NT2/D1 (cell line): ENCODE data around the gene TNFSF12.
"Not testable (repeated sequence)": the region's sequence is repeated elsewhere in the genome, so short reads cannot be mapped to it uniquely, and the experiment has no call there.

Experiments used
- DNase-seq: peaks from one replicate; pipeline ENCODE4 v3.0.0-alpha.2; 2011; ENCODE audit warnings: low read depth, low spot score
- H3K27me3 ChIP-seq: 2 replicates; pipeline ENCODE4 v1.6.0; 2011; ENCODE audit warnings: mild to moderate bottlenecking; ENCODE audit not compliant: insufficient read length, insufficient read depth
- H3K36me3 ChIP-seq: 2 replicates; pipeline ENCODE4 v1.6.1; 2011; ENCODE audit warnings: mild to moderate bottlenecking, low read length, mixed read lengths; ENCODE audit not compliant: insufficient read depth, insufficient read length
- H3K4me1 ChIP-seq: 2 replicates; pipeline ENCODE4 v1.5.1; 2011; ENCODE audit not compliant: insufficient read depth, insufficient read length
- H3K4me3 ChIP-seq: 2 replicates; pipeline ENCODE4 v1.5.1; 2011; ENCODE audit warnings: low read depth; ENCODE audit not compliant: insufficient read length
- H3K9ac ChIP-seq: 2 replicates; pipeline ENCODE4 v1.6.0; 2011; ENCODE audit warnings: low read depth; ENCODE audit not compliant: insufficient read length
- H3K9me3 ChIP-seq: 2 replicates; pipeline ENCODE4 v1.5.1; 2011; ENCODE audit warnings: mild to moderate bottlenecking, low read length; ENCODE audit not compliant: insufficient read depth
- SUZ12 ChIP-seq: IDR thresholded peaks from 2 replicates; pipeline ENCODE4 v1.6.1; 2011; ENCODE audit not compliant: insufficient read length, insufficient read depth; ENCODE audit errors: extremely low read depth
- YY1 ChIP-seq: IDR thresholded peaks from 2 replicates; pipeline ENCODE4 v1.6.1; 2011; ENCODE audit not compliant: insufficient read length, insufficient read depth
- ZNF274 ChIP-seq: IDR thresholded peaks from 2 replicates; pipeline ENCODE4 v1.6.1; 2011; ENCODE audit warnings: mild to moderate bottlenecking, low read depth, low read length

TNFSF12 gene

GRCh38 chr17:7591596-7591995 is 42.7 kb downstream of the TNFSF12 start:
- H3K36me3 ChIP-seq = peaks cover 75% of the 10 kb centered on the region
- no peak for DNase-seq
- H3K4me3 ChIP-seq = no peak overlapping the region
- peaks cover 12% of the 10 kb centered on the region for H3K4me1 ChIP-seq
- TF ChIP-seq YY1 = no peak
- TF ChIP-seq ZNF274 = no peak
- TF ChIP-seq SUZ12 = no peak
- no peaks in the 10 kb centered on the region for H3K9me3 ChIP-seq
- H3K27me3 ChIP-seq = no peaks in the 10 kb centered on the region
- H3K9ac ChIP-seq = peak overlapping the region; percentile 57

GRCh38 chr17:7592422-7593021 is 43.7 kb downstream of the TNFSF12 start:
- DNase-seq = no peak
- no peaks in the 10 kb centered on the region for H3K9me3 ChIP-seq
- TF ChIP-seq SUZ12 (no peak), ZNF274 (no peak), YY1 (no peak)
- H3K4me3 ChIP-seq = no peak overlapping the region
- no peaks in the 10 kb centered on the region for H3K27me3 ChIP-seq
- H3K4me1 ChIP-seq = peaks cover 10% of the 10 kb centered on the region
- no peak overlapping the region for H3K9ac ChIP-seq
- peaks cover 76% of the 10 kb centered on the region for H3K36me3 ChIP-seq

DNA sequence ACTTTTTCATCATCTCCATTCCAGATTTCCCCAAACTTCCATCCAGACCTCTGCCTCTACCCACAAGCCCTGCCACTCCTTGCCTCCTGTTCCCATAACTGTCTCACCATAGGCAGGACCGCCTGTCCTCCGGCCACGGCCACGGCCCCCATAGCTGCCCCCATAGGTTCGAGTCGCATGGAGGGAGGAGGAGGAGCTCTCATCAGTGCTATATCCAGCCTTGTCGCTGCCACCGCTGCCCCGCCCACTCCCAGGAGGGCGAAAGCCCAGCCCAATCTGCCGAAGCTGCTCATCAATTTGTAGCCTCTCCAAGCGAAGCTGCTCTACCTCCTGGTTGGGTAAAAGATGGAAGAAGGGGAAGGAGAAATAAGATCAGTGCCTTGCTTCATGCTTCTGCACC is 44.4 kb downstream of the TNFSF12 start:
- peaks cover 69% of the 10 kb centered on the region for H3K36me3 ChIP-seq
- no peaks in the 10 kb centered on the region for H3K27me3 ChIP-seq
- TF ChIP-seq SUZ12 (no peak), ZNF274 (no peak), YY1 (no peak)
- H3K9ac ChIP-seq = no peak overlapping the region
- H3K4me1 ChIP-seq = peaks cover 9% of the 10 kb centered on the region
- H3K9me3 ChIP-seq = no peaks in the 10 kb centered on the region
- no peak for DNase-seq
- H3K4me3 ChIP-seq = no peak overlapping the region

DNA sequence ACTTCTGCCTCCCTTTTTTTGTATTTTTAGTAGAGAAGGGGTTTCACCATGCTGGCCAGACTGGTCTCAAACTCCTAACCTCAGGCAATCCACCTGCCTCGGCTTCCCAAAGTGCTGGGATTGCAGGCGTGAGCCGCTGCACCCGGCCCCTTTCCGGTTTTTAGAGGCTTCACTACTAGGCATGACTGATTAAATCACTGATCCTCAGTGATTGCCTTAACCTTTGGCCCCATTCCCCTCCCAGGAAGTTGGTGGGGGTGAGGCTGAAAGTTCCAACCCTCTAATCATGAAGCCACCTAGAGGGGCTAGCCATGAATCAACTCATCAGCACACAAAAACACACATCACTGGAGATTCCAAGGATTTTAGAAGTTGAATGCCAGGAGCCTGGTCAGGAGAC is 48.7 kb downstream of the TNFSF12 start:
- peaks cover 76% of the 10 kb centered on the region for H3K36me3 ChIP-seq
- H3K9me3 ChIP-seq, H3K27me3 ChIP-seq, H3K4me3 ChIP-seq, H3K9ac ChIP-seq, DNase-seq, H3K4me1 ChIP-seq: not testable (repeated sequence)

DNA sequence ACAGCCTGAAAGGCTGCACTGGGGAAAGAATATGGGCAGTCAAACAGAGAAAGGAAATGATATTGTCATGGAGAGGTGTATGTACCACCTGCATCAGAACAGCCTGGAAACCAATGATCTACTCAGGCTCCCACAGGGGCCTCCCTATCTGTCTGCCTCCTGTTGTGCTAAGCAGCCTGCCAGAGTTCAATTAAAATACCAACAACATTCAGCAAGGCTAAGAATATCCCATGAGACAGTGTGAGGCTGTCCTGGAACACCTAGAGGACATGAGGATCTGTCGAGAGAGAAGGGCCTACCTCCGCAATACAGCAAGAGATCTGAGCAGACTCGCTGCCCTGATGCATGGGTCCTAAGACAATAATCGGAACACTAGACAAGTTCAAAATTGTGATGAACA is 57.4 kb downstream of the TNFSF12 start:
- H3K36me3 ChIP-seq = peaks cover 70% of the 10 kb centered on the region

More for the DNA sequence above, 57.4 kb downstream of the TNFSF12 start:
- H3K4me1 ChIP-seq = no peaks in the 10 kb centered on the region
- no peaks in the 10 kb centered on the region for H3K9me3 ChIP-seq
- no peak overlapping the region for H3K9ac ChIP-seq
- TF ChIP-seq ZNF274 (no peak), YY1 (no peak), SUZ12 (no peak)
- H3K27me3 ChIP-seq = no peaks in the 10 kb centered on the region
- DNase-seq = no peak
- no peak overlapping the region for H3K4me3 ChIP-seq
